Astrocyte (in vitro differentiated cells and primary cell): ENCODE data around the gene ZDHHC14.

Experiments
- EZH2 ChIP-seq: IDR thresholded peaks from 2 replicates; pipeline ENCODE4 v1.6.1; 2012; ENCODE audit warnings: mild to moderate bottlenecking, low read length, inconsistent platforms; ENCODE audit not compliant: insufficient read depth
- TF ChIP-seq, protein P1 (sequence below): IDR thresholded peaks from 2 replicates; pipeline ENCODE4 v1.5.1; 2011; ENCODE audit warnings: low read depth, mild to moderate bottlenecking, inconsistent platforms, low read length, moderate library complexity; ENCODE audit not compliant: insufficient read depth

DNA sequence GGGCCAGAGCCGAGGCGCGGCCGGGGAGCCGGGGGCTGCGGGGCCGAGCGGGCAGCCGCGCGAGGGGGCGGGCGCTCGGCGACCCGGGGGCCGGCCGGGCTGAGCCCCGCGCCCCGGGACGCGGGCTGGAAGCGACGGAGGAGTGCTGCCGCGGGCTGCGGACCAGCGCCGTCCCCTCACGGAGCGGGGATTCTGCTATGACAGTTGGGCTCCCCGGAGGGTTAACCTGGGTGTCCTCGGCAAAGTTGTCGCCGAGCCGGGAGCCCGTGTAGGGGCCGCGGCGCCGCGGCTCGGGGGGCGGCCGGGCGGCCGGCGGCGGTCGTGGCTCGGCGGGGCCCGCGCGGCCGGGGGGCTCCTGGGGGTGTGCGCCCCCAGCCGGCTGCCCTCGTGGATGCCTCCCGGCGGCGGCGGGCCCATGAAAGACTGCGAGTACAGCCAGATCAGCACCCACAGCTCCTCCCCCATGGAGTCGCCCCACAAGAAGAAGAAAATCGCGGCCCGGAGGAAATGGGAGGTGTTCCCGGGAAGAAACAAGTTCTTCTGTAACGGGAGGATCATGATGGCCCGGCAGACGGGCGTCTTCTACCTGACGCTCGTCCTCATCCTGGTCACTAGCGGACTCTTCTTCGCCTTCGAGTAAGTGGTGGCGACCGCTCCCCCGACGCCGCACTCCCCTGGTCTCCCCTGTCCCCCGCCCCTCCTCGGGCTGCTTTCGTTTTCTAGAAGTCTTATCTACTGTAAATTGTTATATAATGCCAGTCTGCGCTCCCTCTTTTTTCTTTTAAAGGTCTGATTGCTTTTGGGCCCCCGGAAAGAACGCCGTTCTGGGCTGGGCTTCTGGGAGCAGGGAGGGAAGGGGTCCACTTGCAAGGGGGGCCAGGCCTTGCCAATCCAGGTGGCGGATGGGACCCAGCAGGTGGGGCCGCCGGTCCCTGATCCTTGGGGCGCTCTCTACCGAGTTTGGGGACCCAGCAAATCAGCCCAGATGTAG is 936 bp downstream of the ZDHHC14 start:
- TF ChIP-seq, protein P1, sequence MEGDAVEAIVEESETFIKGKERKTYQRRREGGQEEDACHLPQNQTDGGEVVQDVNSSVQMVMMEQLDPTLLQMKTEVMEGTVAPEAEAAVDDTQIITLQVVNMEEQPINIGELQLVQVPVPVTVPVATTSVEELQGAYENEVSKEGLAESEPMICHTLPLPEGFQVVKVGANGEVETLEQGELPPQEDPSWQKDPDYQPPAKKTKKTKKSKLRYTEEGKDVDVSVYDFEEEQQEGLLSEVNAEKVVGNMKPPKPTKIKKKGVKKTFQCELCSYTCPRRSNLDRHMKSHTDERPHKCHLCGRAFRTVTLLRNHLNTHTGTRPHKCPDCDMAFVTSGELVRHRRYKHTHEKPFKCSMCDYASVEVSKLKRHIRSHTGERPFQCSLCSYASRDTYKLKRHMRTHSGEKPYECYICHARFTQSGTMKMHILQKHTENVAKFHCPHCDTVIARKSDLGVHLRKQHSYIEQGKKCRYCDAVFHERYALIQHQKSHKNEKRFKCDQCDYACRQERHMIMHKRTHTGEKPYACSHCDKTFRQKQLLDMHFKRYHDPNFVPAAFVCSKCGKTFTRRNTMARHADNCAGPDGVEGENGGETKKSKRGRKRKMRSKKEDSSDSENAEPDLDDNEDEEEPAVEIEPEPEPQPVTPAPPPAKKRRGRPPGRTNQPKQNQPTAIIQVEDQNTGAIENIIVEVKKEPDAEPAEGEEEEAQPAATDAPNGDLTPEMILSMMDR = no peak
- TF ChIP-seq EZH2 = no peak
